Memory B cell (primary cell): ENCODE results near the gene CLEC4C.

Experiments used
- ATAC-seq: fragments of 150-1000 bp; cut with Tn5 transposase; 2 replicates; pipeline ENCODE4 v1.10.0; 2021; ENCODE audit warnings: low read depth, mild to moderate bottlenecking, moderate library complexity
- DNase-seq, 2 donors: peaks; one replicate each; pipeline ENCODE4 v3.0.0; 2022; ENCODE audit warnings: low spot score in 2 of 2
- H3K27ac Mint-ChIP-seq: one replicate; pipeline ENCODE4 v1.8.0; 2022; ENCODE audit warnings: mild to moderate bottlenecking, moderate library complexity, mixed read lengths
- H3K27me3 Mint-ChIP-seq: one replicate; pipeline ENCODE4 v1.8.0; 2022; ENCODE audit warnings: mixed read lengths
- H3K36me3 Mint-ChIP-seq: one replicate; pipeline ENCODE4 v1.8.0; 2022; ENCODE audit warnings: mild to moderate bottlenecking, mixed read lengths
- H3K4me1 Mint-ChIP-seq: one replicate; pipeline ENCODE4 v1.8.0; 2022; ENCODE audit warnings: mixed read lengths
- H3K4me3 Mint-ChIP-seq: one replicate; pipeline ENCODE4 v1.8.0; 2022; ENCODE audit warnings: mild to moderate bottlenecking, moderate library complexity, mixed read lengths
- H3K9me3 Mint-ChIP-seq: one replicate; pipeline ENCODE4 v1.8.0; 2022; ENCODE audit warnings: mixed read lengths

The CLEC4C gene

GRCh38 chr12:7709969-7710675, 37.1 kb downstream of the CLEC4C start:
- Mint-ChIP-seq H3K27me3 (peaks cover 3% of the 10 kb centered on the region), H3K27ac (no peak overlapping the region), H3K4me3 (no peak overlapping the region), H3K9me3 (peaks cover 1% of the 10 kb centered on the region), H3K4me1 (no peaks in the 10 kb centered on the region), H3K36me3 (no peaks in the 10 kb centered on the region)
- DNase-seq (no peak), ATAC-seq (no peak)

- peaks cover 1% of the 10 kb centered on the region for H3K9me3 Mint-ChIP-seq
- H3K27ac Mint-ChIP-seq = no peak overlapping the region
- H3K4me1 Mint-ChIP-seq = no peaks in the 10 kb centered on the region
- H3K27me3 Mint-ChIP-seq = no peaks in the 10 kb centered on the region
- no peak for DNase-seq
- no peak overlapping the region for H3K4me3 Mint-ChIP-seq
- H3K36me3 Mint-ChIP-seq = no peaks in the 10 kb centered on the region
- ATAC-seq = no peak
Observed at GRCh38 chr12:7705846-7706245, 41.3 kb downstream of the CLEC4C start.

GRCh38 chr12:7695566-7696197, 51.5 kb downstream of the CLEC4C start, which contains the start of gene GDF3:
GDF3 (minus strand) TSS chr12:7695775; CDS start chr12:7695728, 47 bp downstream.
- no peak for ATAC-seq
- Mint-ChIP-seq H3K4me1 (peaks cover 9% of the 10 kb centered on the region), H3K4me3 (no peak within 1 kb of the TSS), H3K27ac (no peak within 1 kb of the TSS), H3K9me3 (no peaks in the 10 kb centered on the region), H3K36me3 (no peaks in the 10 kb centered on the region), H3K27me3 (peaks cover 8% of the 10 kb centered on the region)
- DNase-seq = no peak

- Mint-ChIP-seq H3K27ac (no peak overlapping the region), H3K9me3 (no peaks in the 10 kb centered on the region), H3K27me3 (peaks cover 8% of the 10 kb centered on the region), H3K4me3 (no peak overlapping the region), H3K4me1 (peaks cover 9% of the 10 kb centered on the region), H3K36me3 (no peaks in the 10 kb centered on the region)
- no peak for ATAC-seq
- no peak for DNase-seq
Observed at GRCh38 chr12:7695237-7695560, 52.0 kb downstream of the CLEC4C start.

GRCh38 chr12:7694556-7695236, 52.5 kb downstream of the CLEC4C start:
- no peak overlapping the region for H3K27ac Mint-ChIP-seq
- H3K4me1 Mint-ChIP-seq = peaks cover 9% of the 10 kb centered on the region
- H3K9me3 Mint-ChIP-seq = no peaks in the 10 kb centered on the region
- no peaks in the 10 kb centered on the region for H3K36me3 Mint-ChIP-seq
- DNase-seq = no peak
- H3K4me3 Mint-ChIP-seq = no peak overlapping the region
- peaks cover 8% of the 10 kb centered on the region for H3K27me3 Mint-ChIP-seq
- no peak for ATAC-seq

- ATAC-seq = no peak
- peaks cover 9% of the 10 kb centered on the region for H3K4me1 Mint-ChIP-seq
- no peak overlapping the region for H3K27ac Mint-ChIP-seq
- DNase-seq = no peak
- H3K27me3 Mint-ChIP-seq = peaks cover 8% of the 10 kb centered on the region
- H3K4me3 Mint-ChIP-seq = no peak overlapping the region
- H3K9me3 Mint-ChIP-seq = no peaks in the 10 kb centered on the region
- no peaks in the 10 kb centered on the region for H3K36me3 Mint-ChIP-seq
Observed at GRCh38 chr12:7693793-7694192, 53.4 kb downstream of the CLEC4C start.

GRCh38 chr12:7681535-7681934, 65.6 kb downstream of the CLEC4C start:
- ATAC-seq = no peak
- H3K4me1 Mint-ChIP-seq = no peaks in the 10 kb centered on the region
- no peak overlapping the region for H3K27ac Mint-ChIP-seq
- peaks cover 6% of the 10 kb centered on the region for H3K27me3 Mint-ChIP-seq
- no peak for DNase-seq
- no peaks in the 10 kb centered on the region for H3K36me3 Mint-ChIP-seq
- no peak overlapping the region for H3K4me3 Mint-ChIP-seq
- no peaks in the 10 kb centered on the region for H3K9me3 Mint-ChIP-seq
